Measurements from ENCODE around the gene OXT. TPM values are rescaled to one million over a fixed set of nuclear protein-coding genes. Genes with fewer than 3 reads are reported as not detected.

Gene OXT
- total and polyA plus RNA-seq, 2 of the 13 experiments (the other 11 are each of a cell fraction or from before 2014, with no cell fraction given): not detected

DNA sequence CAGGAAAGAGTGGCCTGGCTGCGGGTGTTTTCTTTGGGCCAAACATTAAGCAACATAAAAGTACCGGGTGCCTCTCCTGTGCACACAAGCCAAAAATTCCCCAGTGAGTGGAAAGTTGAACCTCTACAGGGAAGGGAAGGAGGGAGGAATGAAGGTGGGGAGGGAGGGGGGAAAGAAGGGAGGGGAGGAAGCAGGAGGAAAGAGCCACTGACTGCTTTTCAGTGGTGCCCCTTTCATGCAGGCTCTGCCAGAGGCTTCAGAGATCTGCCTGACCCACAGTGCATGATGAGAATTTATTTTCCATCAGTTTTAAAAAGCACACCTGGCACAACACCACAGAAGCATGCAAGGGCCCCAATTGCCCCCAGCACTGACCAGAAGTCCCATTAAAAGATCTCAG, 40.6 kb downstream of the OXT start:
- intact Hi-C loops (cut with micrococcal nuclease; ENCODE audit: unreplicated experiment) (no loop called here), in situ Hi-C loops (cut with HindIII; ENCODE audit: extremely low pct_ligation_motif_present, low pct_unique_long_range_greater_than_20kb) (loop anchor here (10.0 kb wide), 1 partner anchor 57 kb away; no protein-coding TSS in a partner anchor)
- POLR2A ChIA-PET: no interaction called here
- H3K4me2 ChIP-seq (ENCODE audit: low read depth, low read length): no peak overlapping the region
- H3K4me3 ChIP-seq (replicated peaks in 1 of 3; ENCODE audit: insufficient read depth in 1 of 3, low read depth in 2 of 3, low read length in 3 of 3): no peak overlapping the region
- no peaks in the 10 kb centered on the region for H3K27me3 ChIP-seq (ENCODE audit: control insufficient read depth in 1 of 2, insufficient read depth in 2 of 2, low read length in 2 of 2)
- no peak overlapping the region for H2AFZ ChIP-seq (ENCODE audit: low read length)
- CTCF ChIA-PET (ENCODE audit: low intra/inter-chr PET ratio, low total read pairs): no interaction called here
- H4K20me1 ChIP-seq (ENCODE audit: insufficient read depth, low read length): no peaks in the 10 kb centered on the region
- FAIRE-seq (no peak), ATAC-seq (no peak), DNase-seq (ENCODE audit: low spot score) (no peak)
- H3K27ac ChIP-seq (ENCODE audit: extremely low read length, insufficient read depth, low read length): no peak overlapping the region
- WGBS (ENCODE audit: low lambda C conversion rate): 83% methylated on average over 2 of the region's 2 CpGs
- no peak for TF ChIP-seq ZNF160 (CRISPR knock-in tag; IDR thresholded peaks at IDR 0.05)
- TF ChIP-seq PCBP2 (optimal IDR thresholded peaks at IDR 0.05; ENCODE audit: low read depth, low read length, poor library complexity, severe bottlenecking): peak; percentile 56
- H3K4me1 ChIP-seq (ENCODE audit: insufficient read depth, low read length): peaks cover 46% of the 10 kb centered on the region
- H3K9ac ChIP-seq (ENCODE audit: insufficient read depth, low read depth, low read length): no peak overlapping the region
- no peaks in the 10 kb centered on the region for H3K79me2 ChIP-seq (ENCODE audit: insufficient read depth, low read length)
- H3K9me3 ChIP-seq (ENCODE audit: low read length): no peaks in the 10 kb centered on the region
- BruUV-seq (replicated peaks): no TSS peak
- H3K36me3 ChIP-seq (replicated peaks in 1 of 2; ENCODE audit: control insufficient read depth in 1 of 2, insufficient read depth in 2 of 2, low read length in 2 of 2): peaks cover 0 to 12% of the 10 kb centered on the region in 2 experiments; a peak in 2 of 5 replicates

DNA sequence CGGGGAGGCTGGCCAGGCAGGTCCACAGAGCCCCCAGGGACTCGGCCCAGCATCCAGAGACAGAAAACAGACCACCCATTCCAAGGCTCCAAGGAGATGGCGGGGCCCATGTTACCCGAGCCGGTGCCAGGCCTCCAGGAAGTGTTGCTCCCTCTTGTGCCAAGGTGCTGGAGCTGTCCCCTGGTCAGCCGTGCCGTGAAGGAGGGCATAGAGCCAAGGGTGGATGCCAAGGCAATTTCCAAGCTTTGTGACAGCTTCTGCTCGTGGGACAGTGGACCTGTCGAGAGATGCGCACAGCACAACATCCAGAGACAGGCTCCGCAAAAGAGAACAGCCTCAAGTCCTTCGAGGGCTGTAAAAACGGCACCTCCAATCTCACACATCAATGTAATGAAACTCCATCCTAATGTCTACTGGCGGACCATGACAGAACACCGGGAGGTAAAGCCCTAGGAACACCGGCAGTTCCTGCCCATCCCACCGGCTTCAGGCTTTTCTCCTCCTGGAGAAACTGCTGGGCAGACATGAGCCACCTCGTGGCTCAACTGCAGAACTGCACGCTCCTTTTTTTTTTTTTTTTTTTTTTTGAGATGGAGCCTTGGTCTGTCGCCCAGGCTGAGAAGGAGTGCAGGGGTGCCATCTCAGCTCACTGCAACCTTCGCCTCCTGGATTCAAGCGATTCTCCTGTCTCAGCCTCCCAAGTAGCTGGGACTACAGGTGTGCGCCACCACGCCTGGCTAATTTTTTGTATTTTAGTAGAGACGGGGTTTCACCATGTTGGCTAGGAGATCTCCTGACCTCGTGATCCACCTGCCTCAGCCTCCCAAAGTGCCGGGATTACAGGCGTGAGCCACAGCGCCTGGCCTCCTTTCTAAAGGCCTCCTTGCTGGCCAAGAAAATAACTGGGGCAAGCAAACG, 44.0 kb downstream of the OXT start:
- ATAC-seq: peak; percentile 62
- in situ Hi-C loops (cut with HindIII; ENCODE audit: extremely low pct_ligation_motif_present, low pct_unique_long_range_greater_than_20kb) (loop anchor here (10.0 kb wide), 1 partner anchor 61 kb away; no protein-coding TSS in a partner anchor), intact Hi-C loops (cut with micrococcal nuclease; ENCODE audit: unreplicated experiment) (loop anchor here (1.0 to 5.0 kb wide), 3 partner anchors 12 to 61 kb away; no protein-coding TSS in a partner anchor)
- FAIRE-seq: peak; percentile 73
- Histone ChIP-seq H3K27me3 (ENCODE audit: control insufficient read depth in 1 of 2, insufficient read depth in 2 of 2, low read length in 2 of 2) (no peaks in the 10 kb centered on the region), H3K27ac (ENCODE audit: extremely low read length, insufficient read depth, low read length) (no peak overlapping the region), H3K4me2 (ENCODE audit: low read depth, low read length) (no peak overlapping the region), H3K9me3 (ENCODE audit: low read length) (no peaks in the 10 kb centered on the region), H3K79me2 (ENCODE audit: insufficient read depth, low read length) (no peaks in the 10 kb centered on the region), H2AFZ (ENCODE audit: low read length) (no peak overlapping the region), H3K4me1 (ENCODE audit: insufficient read depth, low read length) (peaks cover 45% of the 10 kb centered on the region), H3K9ac (ENCODE audit: insufficient read depth, low read depth, low read length) (no peak overlapping the region), H3K36me3 (replicated peaks in 1 of 2; ENCODE audit: control insufficient read depth in 1 of 2, insufficient read depth in 2 of 2, low read length in 2 of 2) (peaks cover 0 to 8% of the 10 kb centered on the region in 2 experiments; a peak in 1 of 5 replicates), H4K20me1 (ENCODE audit: insufficient read depth, low read length) (no peaks in the 10 kb centered on the region), H3K4me3 (replicated peaks in 1 of 3; ENCODE audit: insufficient read depth in 1 of 3, low read depth in 2 of 3, low read length in 3 of 3) (no peak overlapping the region)
- POLR2A ChIA-PET: interaction anchor here (0.6 kb wide), 1 partner anchor 38 kb away, joined by 3 read pairs; no protein-coding TSS in a partner anchor
- CTCF ChIA-PET (ENCODE audit: low intra/inter-chr PET ratio, low total read pairs): interaction anchor here (1.0 to 5.3 kb wide), 5 partner anchors 11 to 62 kb away, joined by 3 to 47 read pairs (median 4); no protein-coding TSS in a partner anchor
- peak; percentile 72 for DNase-seq (ENCODE audit: low spot score)
- no TSS peak for BruUV-seq (replicated peaks)
- 56% methylated on average over 28 of the region's 30 CpGs for WGBS (ENCODE audit: low lambda C conversion rate)
- TF ChIP-seq ZFP37 (CRISPR knock-in tag; IDR thresholded peaks at IDR 0.05; ENCODE audit: borderline replicate concordance): 0 out of 2 replicates have a peak, but pooled peaks have one; percentile 45
- TF ChIP-seq ZC3H13 (CRISPR knock-in tag; IDR thresholded peaks at IDR 0.05): no peak
- TF ChIP-seq NR3C1 (CRISPR knock-in tag; IDR thresholded peaks at IDR 0.05): no peak
- no peak for TF ChIP-seq ZFP41 (CRISPR knock-in tag; IDR thresholded peaks at IDR 0.05; ENCODE audit: borderline replicate concordance)
- TF ChIP-seq MED13 (CRISPR knock-in tag; IDR thresholded peaks at IDR 0.05): no peak
- no peak for TF ChIP-seq LCORL (IDR thresholded peaks at IDR 0.05)
- peak; percentile 60; the same call in 1 of the 2 replicates for TF ChIP-seq LCORL (CRISPR knock-in tag; IDR thresholded peaks at IDR 0.05)
- TF ChIP-seq, protein P1, sequence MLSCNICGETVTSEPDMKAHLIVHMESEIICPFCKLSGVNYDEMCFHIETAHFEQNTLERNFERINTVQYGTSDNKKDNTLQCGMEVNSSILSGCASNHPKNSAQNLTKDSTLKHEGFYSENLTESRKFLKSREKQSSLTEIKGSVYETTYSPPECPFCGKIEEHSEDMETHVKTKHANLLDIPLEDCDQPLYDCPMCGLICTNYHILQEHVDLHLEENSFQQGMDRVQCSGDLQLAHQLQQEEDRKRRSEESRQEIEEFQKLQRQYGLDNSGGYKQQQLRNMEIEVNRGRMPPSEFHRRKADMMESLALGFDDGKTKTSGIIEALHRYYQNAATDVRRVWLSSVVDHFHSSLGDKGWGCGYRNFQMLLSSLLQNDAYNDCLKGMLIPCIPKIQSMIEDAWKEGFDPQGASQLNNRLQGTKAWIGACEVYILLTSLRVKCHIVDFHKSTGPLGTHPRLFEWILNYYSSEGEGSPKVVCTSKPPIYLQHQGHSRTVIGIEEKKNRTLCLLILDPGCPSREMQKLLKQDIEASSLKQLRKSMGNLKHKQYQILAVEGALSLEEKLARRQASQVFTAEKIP (CRISPR knock-in tag; IDR thresholded peaks at IDR 0.05; ENCODE audit: borderline replicate concordance): no peak
- TF ChIP-seq ZNF496 (CRISPR knock-in tag; IDR thresholded peaks at IDR 0.05; ENCODE audit: insufficient replicate concordance): no peak
